ENCODE measurements around the gene ADAM17.

Gene ADAM17

GRCh38 chr2:9463698-9464034 is 92.0 kb downstream of the ADAM17 start:
- no peak for DNase-seq

GRCh38 chr2:9462886-9463697 is 92.5 kb downstream of the ADAM17 start:
- no peak for DNase-seq

GRCh38 chr2:9462313-9462712 is 93.3 kb downstream of the ADAM17 start:
- DNase-seq, result no peak

- no peak for DNase-seq
Observed at GRCh38 chr2:9461079-9461478, 94.6 kb downstream of the ADAM17 start.

- no peak for DNase-seq
Observed at GRCh38 chr2:9460441-9461017, 95.1 kb downstream of the ADAM17 start.

GRCh38 chr2:9451231-9451630 is 104.4 kb downstream of the ADAM17 start:
- no peak for DNase-seq

GRCh38 chr2:9445089-9445488 is 110.5 kb downstream of the ADAM17 start:
- DNase-seq, result no peak

GRCh38 chr2:9443526-9443925 is 112.1 kb downstream of the ADAM17 start:
- no peak for DNase-seq

- no peak for DNase-seq
Observed at GRCh38 chr2:9441556-9441955, 114.1 kb downstream of the ADAM17 start.

- no peak for DNase-seq
Observed at GRCh38 chr2:9440058-9440727, 115.4 kb downstream of the ADAM17 start.

- DNase-seq, result no peak
Observed at GRCh38 chr2:9439536-9439935, 116.1 kb downstream of the ADAM17 start.

Data from NCI-H1436 treated with DMSO at 0.1 percent for 48 hours (cell line).